Measurements from ENCODE around the gene TACR2. TPM values are rescaled to one million over a fixed set of nuclear protein-coding genes. Genes with fewer than 3 reads are reported as not detected.

Gene TACR2
- polyA plus RNA-seq, 2 of the 4 experiments (the other 2 are of a cell fraction), result 0.09 to 0.16 TPM

GRCh38 chr10:69459893-69460575 lies 43.3 kb upstream of the TACR2 start:
- Histone ChIP-seq H3K4me2 (no peak overlapping the region), H3K4me1 (peaks cover 69% of the 10 kb centered on the region), H3K4me3 (no peak overlapping the region), H3K9me3 (no peaks in the 10 kb centered on the region), H3K27ac (peak overlapping the region in 1 of 2 experiments; percentile 52; a peak in 2 of 6 replicates)
- ChIA-PET POLR2A (interaction anchor here (1.0 kb wide), 1 partner anchor 13 kb away, joined by 3 read pairs; no protein-coding TSS in a partner anchor), CTCF (interaction anchor here (0.9 to 1.4 kb wide), 5 partner anchors 9 to 47 kb away, joined by 3 to 4 read pairs (median 4); partner anchors contain the start of gene TSPAN15)
- no peak for DNase-seq (ENCODE audit: low read depth in 1 of 2, low spot score in 1 of 2)
- no peak for FAIRE-seq
- no peak for TF ChIP-seq BHLHE40 (IDR thresholded peaks at IDR 0.05; ENCODE audit: low read depth, low read length)
- no peak for TF ChIP-seq REST (IDR thresholded peaks at IDR 0.05)
- TF ChIP-seq POLR2A (IDR thresholded peaks at IDR 0.05; ENCODE audit: low read length), result no peak
- TF ChIP-seq SREBF2 (IDR thresholded peaks at IDR 0.05), result no peak
- TF ChIP-seq CHD2 (IDR thresholded peaks at IDR 0.05; ENCODE audit: low read length, partially characterized antibody), result no peak
- TF ChIP-seq ZNF302 (CRISPR knock-in tag; IDR thresholded peaks at IDR 0.05), result no peak
- TF ChIP-seq HOXB13 (CRISPR knock-in tag; IDR thresholded peaks at IDR 0.05; ENCODE audit: low read depth), result no peak
- TF ChIP-seq KDM1A (IDR thresholded peaks at IDR 0.05; ENCODE audit: low read depth), result no peak
- TF ChIP-seq POLR2AphosphoS2 (conservative IDR thresholded peaks at IDR 0.05; ENCODE audit: low read length), result no peak
- no peak for TF ChIP-seq BCL3 (IDR thresholded peaks at IDR 0.05)
- WGBS (ENCODE audit: missing lambda C conversion rate), result 90% methylated on average over 9 of the region's 12 CpGs
- ATAC-seq, result no peak

GRCh38 chr10:69459101-69459790 lies 42.5 kb upstream of the TACR2 start:
- ATAC-seq, result no peak
- Histone ChIP-seq H3K4me3 (no peak overlapping the region), H3K4me2 (peak overlapping the region; percentile 57), H3K27ac (peak overlapping the region in 1 of 2 experiments; percentile 2; a peak in 2 of 6 replicates), H3K9me3 (no peaks in the 10 kb centered on the region), H3K4me1 (peaks cover 61% of the 10 kb centered on the region)
- TF ChIP-seq REST (IDR thresholded peaks at IDR 0.05), result no peak
- no peak for TF ChIP-seq USF2 (IDR thresholded peaks at IDR 0.05)
- TF ChIP-seq CHD4 (IDR thresholded peaks at IDR 0.05; ENCODE audit: borderline replicate concordance), result no peak
- TF ChIP-seq KDM1A (IDR thresholded peaks at IDR 0.05; ENCODE audit: low read depth), result no peak
- no peak for TF ChIP-seq MAZ (IDR thresholded peaks at IDR 0.05; ENCODE audit: borderline replicate concordance, low read depth, low read length)
- no peak for TF ChIP-seq ZC3H11A (IDR thresholded peaks at IDR 0.05)
- no peak for TF ChIP-seq EHMT2 (IDR thresholded peaks at IDR 0.05; ENCODE audit: low read depth)
- TF ChIP-seq EHF (CRISPR knock-in tag; IDR thresholded peaks at IDR 0.05), result no peak
- TF ChIP-seq CHD2 (IDR thresholded peaks at IDR 0.05; ENCODE audit: low read length, partially characterized antibody), result no peak
- no peak for TF ChIP-seq ATOH8 (CRISPR knock-in tag; IDR thresholded peaks at IDR 0.05; ENCODE audit: low read depth)
- TF ChIP-seq JUNB (IDR thresholded peaks at IDR 0.05), result no peak
- no peak for TF ChIP-seq E2F6 (IDR thresholded peaks at IDR 0.05; ENCODE audit: borderline replicate concordance, low read depth)
- TF ChIP-seq HOXB5 (CRISPR knock-in tag; IDR thresholded peaks at IDR 0.05), result no peak
- TF ChIP-seq RARB (CRISPR knock-in tag; IDR thresholded peaks at IDR 0.05), result no peak
- no peak for TF ChIP-seq ESRRA (IDR thresholded peaks at IDR 0.05; ENCODE audit: borderline replicate concordance, low read length)
- no peak for TF ChIP-seq GATA3 (IDR thresholded peaks at IDR 0.05; ENCODE audit: borderline replicate concordance)
- no peak for TF ChIP-seq POLR2AphosphoS2 (conservative IDR thresholded peaks at IDR 0.05; ENCODE audit: low read length)
- no peak for TF ChIP-seq MAFK (IDR thresholded peaks at IDR 0.05; ENCODE audit: partially characterized antibody)
- POLR2A ChIA-PET, result interaction anchor here (1.0 kb wide), 1 partner anchor 12 kb away, joined by 3 read pairs; no protein-coding TSS in a partner anchor
- no peak for FAIRE-seq
- WGBS (ENCODE audit: missing lambda C conversion rate), result 78% methylated on average over 8 of the region's 8 CpGs
- CTCF ChIA-PET, result interaction anchor here (0.9 to 1.4 kb wide), 4 partner anchors 8 to 48 kb away, joined by 3 to 4 read pairs (median 4); partner anchors contain the start of gene TSPAN15
- DNase-seq (ENCODE audit: low read depth in 1 of 2, low spot score in 1 of 2), result no peak
